Small intestine (tissue), 7 donors: Measurements from ENCODE around the gene MACF1. TPM values are rescaled to one million over a fixed set of nuclear protein-coding genes. Genes with fewer than 3 reads are reported as not detected.
A peak's percentile ranks its signal among the peaks of the same experiment; 100 is the strongest.
"Not testable (repeated sequence)": the region's sequence is repeated elsewhere in the genome, so short reads cannot be mapped to it uniquely, and the experiment has no call there.

Experiments used
- DNase-seq, 2 donors: peaks; one replicate each; pipeline versions ENCODE4 v3.0.0 to v3.0.0-alpha.2; 2013
- FAIRE-seq: peaks from 2 replicates; lab custom pipeline; 2012; peaks lifted over from hg19 to GRCh38; lab: Jason Lieb, UNC
- H3K27ac ChIP-seq, 3 donors: one replicate each; pipeline ENCODE4 v1.5.1; 2013; ENCODE audit warnings: low read length in 2 of 3, mild to moderate bottlenecking in 2 of 3, control low read depth in 1 of 3, inconsistent platforms in 1 of 3, low read depth in 1 of 3, moderate library complexity in 1 of 3
- H3K27me3 ChIP-seq, 3 donors: one replicate each; pipeline ENCODE4 v1.6.1; 2013; ENCODE audit warnings: low read length in 3 of 3, inconsistent platforms in 1 of 3; ENCODE audit not compliant: control insufficient read depth in 3 of 3, insufficient read depth in 3 of 3
- H3K36me3 ChIP-seq, 3 donors: one replicate each; pipeline ENCODE4 v1.6.1; 2013; ENCODE audit warnings: low read length in 3 of 3, inconsistent platforms in 1 of 3, low read depth in 1 of 3, mild to moderate bottlenecking in 1 of 3, moderate library complexity in 1 of 3; ENCODE audit not compliant: control insufficient read depth in 3 of 3, insufficient read depth in 2 of 3
- H3K4me1 ChIP-seq, 3 donors: one replicate each; pipeline ENCODE4 v1.6.1; 2013; ENCODE audit warnings: low read length in 2 of 3, inconsistent platforms in 1 of 3, low read depth in 1 of 3, mild to moderate bottlenecking in 1 of 3, moderate library complexity in 1 of 3; ENCODE audit not compliant: control insufficient read depth in 3 of 3, insufficient read depth in 2 of 3
- H3K4me3 ChIP-seq, 3 donors: one replicate each; pipeline ENCODE4 v1.5.1; 2013; ENCODE audit warnings: low read length in 3 of 3, control low read depth in 1 of 3, inconsistent platforms in 1 of 3, low read depth in 1 of 3, mild to moderate bottlenecking in 1 of 3, moderate library complexity in 1 of 3
- H3K9me3 ChIP-seq, 2 donors: one replicate each; pipeline ENCODE4 v1.6.1; 2013; ENCODE audit warnings: low read depth in 1 of 2, low read length in 1 of 2; ENCODE audit not compliant: control insufficient read depth in 2 of 2, insufficient read depth in 1 of 2
- WGBS, 3 donors: extraction: QIAGEN DNeasy Blood & Tissue Kit; methylation state at CpG; one replicate each; pipeline ENCODE4 v1.1.7; 2013; 5-methylcytosine and 5-hydroxymethylcytosine counted together
- polyA plus RNA-seq, 4 donors: library from polyadenylated mRNA; stranded (reverse) in 3 of 4; unstranded in 1 of 4; fragments of 200-250 nt in 3 of 4; fragments of 120-200 nt in 1 of 4; gene quantifications; one replicate each; pipeline versions ENCODE4 v1.2.1 to v1.2.3, GENCODE V29; 2013
- donor health status: healthy with polysubstance abuse.
- donor health status: control.
- donor health status: control.
- donor health status: Bipolar disorder and iron deficiency.
- donor health status: healthy.

Gene MACF1
- polyA plus RNA-seq, 4 donors = 18.1 to 64.8 (median 34.6) TPM

DNA sequence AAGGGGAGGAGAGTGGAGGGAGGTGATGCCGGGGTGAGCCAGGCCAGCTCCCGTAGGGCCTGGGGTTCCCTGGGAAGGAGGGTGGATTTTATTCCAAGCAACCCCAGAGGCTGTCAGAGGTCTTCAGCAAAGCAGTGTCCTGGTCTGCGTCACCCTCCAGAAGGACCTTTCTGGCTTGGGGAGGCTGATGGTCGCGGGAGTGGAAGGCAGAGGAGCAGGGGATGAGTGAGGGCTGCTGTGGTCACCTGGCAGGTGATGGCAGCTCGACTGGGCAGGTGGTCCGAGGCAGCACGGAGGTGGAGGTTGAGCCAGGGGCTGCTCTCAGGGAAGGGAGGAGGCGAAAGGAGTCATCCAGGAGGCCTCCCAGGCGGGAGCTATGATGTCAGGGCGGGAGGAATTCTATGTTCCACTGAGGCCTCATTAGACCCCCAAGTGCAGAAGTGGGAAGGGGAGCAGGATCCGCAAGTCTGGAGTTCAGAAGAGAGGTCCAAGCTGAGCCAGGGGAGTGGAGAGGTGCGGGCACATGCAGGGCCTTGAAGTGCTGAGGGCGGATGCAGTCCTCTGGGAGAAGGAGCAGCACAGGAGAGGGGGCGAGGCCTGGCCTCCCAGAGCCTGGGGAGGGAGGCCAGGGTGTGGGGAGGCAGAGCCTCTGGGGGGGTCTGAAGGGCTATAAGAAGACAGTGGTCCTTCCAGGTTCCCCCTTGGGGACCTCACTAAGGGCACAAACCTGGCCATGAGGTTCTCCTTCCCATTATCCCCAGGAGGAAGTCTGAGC is 320.3 kb downstream of the MACF1 start:
- no peaks in the 10 kb centered on the region for H3K27me3 ChIP-seq
- FAIRE-seq = no peak
- DNase-seq = no peak
- H3K9me3 ChIP-seq = no peaks in the 10 kb centered on the region
- no peak overlapping the region for H3K4me3 ChIP-seq
- peaks cover 0 to 58% (median 17%) of the 10 kb centered on the region in 3 donors for H3K36me3 ChIP-seq
- 90 to 93% (median 92%) methylated on average over 14 to 15 of the region's 15 CpGs for WGBS, 3 donors
- no peaks in the 10 kb centered on the region for H3K4me1 ChIP-seq
- H3K27ac ChIP-seq = peak overlapping the region in 1 of 3 donors; percentile 13

DNA sequence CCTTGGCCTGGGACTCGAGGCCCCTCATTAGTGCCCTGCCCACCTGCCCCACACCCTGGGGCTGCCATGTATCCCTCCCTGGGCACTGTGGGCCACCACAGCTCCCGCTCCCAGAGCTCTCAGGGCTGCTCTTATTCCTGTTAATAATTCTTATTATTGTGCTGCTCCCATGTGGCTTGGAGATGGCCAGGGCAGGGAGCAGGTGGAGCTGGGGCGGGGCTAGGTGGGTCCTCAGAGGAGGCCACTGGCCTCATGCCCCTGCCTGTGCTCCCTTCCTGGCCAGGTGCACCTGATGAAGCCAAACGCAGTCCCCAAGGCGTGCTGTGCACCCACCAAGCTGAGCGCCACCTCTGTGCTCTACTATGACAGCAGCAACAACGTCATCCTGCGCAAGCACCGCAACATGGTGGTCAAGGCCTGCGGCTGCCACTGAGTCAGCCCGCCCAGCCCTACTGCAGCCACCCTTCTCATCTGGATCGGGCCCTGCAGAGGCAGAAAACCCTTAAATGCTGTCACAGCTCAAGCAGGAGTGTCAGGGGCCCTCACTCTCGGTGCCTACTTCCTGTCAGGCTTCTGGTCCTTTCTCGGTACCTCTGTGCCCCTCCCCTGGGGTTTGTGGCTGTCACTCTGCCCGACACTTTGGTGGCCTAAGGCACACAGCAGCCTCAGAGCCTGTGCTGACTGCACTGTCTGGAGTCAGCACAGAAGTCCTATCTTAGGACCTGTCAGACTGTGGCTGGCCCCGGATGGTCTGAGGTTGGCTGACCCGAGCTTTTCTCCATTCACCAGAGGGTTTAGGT is 321.1 kb downstream of the MACF1 start:
- H3K27me3 ChIP-seq = no peaks in the 10 kb centered on the region
- peak overlapping the region in 1 of 3 donors; percentile 18 for H3K27ac ChIP-seq
- no peak overlapping the region for H3K4me3 ChIP-seq
- 78 to 89% (median 83%) methylated on average over 17 of the region's 17 CpGs for WGBS, 3 donors
- no peaks in the 10 kb centered on the region for H3K9me3 ChIP-seq
- no peak for FAIRE-seq
- DNase-seq = peak in 1 of 2 donors; percentile 6
- peaks cover 0 to 65% (median 20%) of the 10 kb centered on the region in 3 donors for H3K36me3 ChIP-seq
- no peaks in the 10 kb centered on the region for H3K4me1 ChIP-seq

DNA sequence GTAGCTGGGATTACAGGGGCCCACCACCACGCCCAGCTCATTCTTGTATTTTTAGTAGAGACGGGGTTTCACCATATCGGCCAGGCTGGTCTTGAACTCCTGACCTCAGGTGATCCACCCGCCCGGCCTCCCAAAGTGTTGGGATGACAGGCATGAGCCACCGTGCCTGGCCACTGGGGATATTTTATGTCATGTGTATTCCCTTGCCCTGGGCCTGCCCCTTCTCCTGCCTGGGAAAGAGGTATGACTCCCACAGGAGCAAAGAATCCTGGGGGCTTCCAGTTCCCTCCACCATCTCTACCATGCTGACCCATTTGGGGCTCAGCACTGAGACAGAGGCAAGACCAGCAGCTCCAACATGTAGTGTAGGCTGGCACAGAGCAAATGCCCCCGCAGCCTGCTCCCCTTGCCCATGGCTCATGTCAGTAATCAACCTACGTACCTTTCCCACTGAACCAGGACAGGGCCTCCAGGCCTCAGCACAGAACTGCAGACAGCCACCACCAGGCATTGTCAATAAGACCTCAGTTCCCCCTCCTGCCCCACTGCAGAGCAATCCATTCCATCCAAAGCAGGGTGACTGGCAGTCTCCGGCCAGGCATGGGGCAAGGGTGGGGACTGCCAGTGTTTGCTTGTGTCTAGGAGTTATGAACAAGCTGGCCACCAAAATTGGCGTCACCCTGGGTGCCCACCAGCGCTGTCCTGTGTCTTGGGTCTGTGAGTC is 322.1 kb downstream of the MACF1 start:
- Histone ChIP-seq H3K4me3 (no peak overlapping the region), H3K27ac (no peak overlapping the region), H3K4me1 (no peaks in the 10 kb centered on the region), H3K27me3 (no peaks in the 10 kb centered on the region), H3K36me3 (peaks cover 0 to 76% (median 20%) of the 10 kb centered on the region in 3 donors), H3K9me3 (no peaks in the 10 kb centered on the region)
- DNase-seq (no peak), FAIRE-seq (no peak)
- 93 to 97% (median 94%) methylated on average over 11 of the region's 11 CpGs for WGBS, 3 donors

- not testable (repeated sequence) for DNase-seq, H3K4me3 ChIP-seq, H3K9me3 ChIP-seq, FAIRE-seq, H3K4me1 ChIP-seq, H3K27me3 ChIP-seq, H3K27ac ChIP-seq
- H3K36me3 ChIP-seq = peaks cover 0 to 78% (median 21%) of the 10 kb centered on the region in 3 donors
- 86 to 90% (median 89%) methylated on average over 8 of the region's 8 CpGs for WGBS, 3 donors
These were observed 322.7 kb downstream of the MACF1 start for GRCh38 chr1:39527190-39527579.

- no peaks in the 10 kb centered on the region for H3K4me1 ChIP-seq
- WGBS, 3 donors = 88 to 92% (median 89%) methylated on average over 4 of the region's 4 CpGs
- no peak for FAIRE-seq
- H3K27me3 ChIP-seq = no peaks in the 10 kb centered on the region
- no peak for DNase-seq
- H3K27ac ChIP-seq = no peak overlapping the region
- no peaks in the 10 kb centered on the region for H3K9me3 ChIP-seq
- peaks cover 0 to 82% (median 23%) of the 10 kb centered on the region in 3 donors for H3K36me3 ChIP-seq
- H3K4me3 ChIP-seq = no peak overlapping the region
These were observed 323.6 kb downstream of the MACF1 start for GRCh38 chr1:39528082-39528481.

- H3K27ac ChIP-seq = no peak overlapping the region
- WGBS, 3 donors = 85 to 87% (median 86%) methylated on average over 10 of the region's 10 CpGs
- H3K9me3 ChIP-seq = no peaks in the 10 kb centered on the region
- H3K36me3 ChIP-seq = peaks cover 0 to 80% (median 16%) of the 10 kb centered on the region in 3 donors
- FAIRE-seq (no peak), DNase-seq (no peak)
- H3K27me3 ChIP-seq = no peaks in the 10 kb centered on the region
- H3K4me1 ChIP-seq = no peaks in the 10 kb centered on the region
- H3K4me3 ChIP-seq = no peak overlapping the region
These were observed 325.5 kb downstream of the MACF1 start for GRCh38 chr1:39529901-39530535.

GRCh38 chr1:39531526-39531925 is 327.0 kb downstream of the MACF1 start:
- no peaks in the 10 kb centered on the region for H3K4me1 ChIP-seq
- no peak overlapping the region for H3K4me3 ChIP-seq
- DNase-seq (no peak), FAIRE-seq (no peak)
- H3K9me3 ChIP-seq = no peaks in the 10 kb centered on the region
- no peak overlapping the region for H3K27ac ChIP-seq
- 90 to 97% (median 94%) methylated on average over 4 of the region's 4 CpGs for WGBS, 3 donors
- peaks cover 0 to 74% (median 17%) of the 10 kb centered on the region in 3 donors for H3K36me3 ChIP-seq
- no peaks in the 10 kb centered on the region for H3K27me3 ChIP-seq

GRCh38 chr1:39533442-39533841 is 328.9 kb downstream of the MACF1 start:
- peaks cover 0 to 68% (median 10%) of the 10 kb centered on the region in 3 donors for H3K36me3 ChIP-seq
- 90 to 93% (median 91%) methylated on average over 1 of the region's 1 CpG for WGBS, 3 donors
- no peak for FAIRE-seq
- no peak overlapping the region for H3K27ac ChIP-seq
- no peaks in the 10 kb centered on the region for H3K9me3 ChIP-seq
- no peak for DNase-seq
- H3K27me3 ChIP-seq = no peaks in the 10 kb centered on the region
- H3K4me3 ChIP-seq = no peak overlapping the region
- H3K4me1 ChIP-seq = no peaks in the 10 kb centered on the region
